Adrenal gland (tissue), 12 donors: ENCODE results near the gene ASB2. TPM values are rescaled to one million over a fixed set of nuclear protein-coding genes. Genes with fewer than 3 reads are reported as not detected.

Source experiments
- DNase-seq, 7 donors: peaks; one replicate each; pipeline ENCODE4 v3.0.0-alpha.2; 2019 to 2020
- H3K27ac ChIP-seq, 5 donors: fragments of 200-600 bp; sonication (generic) in 4 of 5; 1 replicate in 3 of 5; 2 replicates in 2 of 5; pipeline versions ENCODE4 v1.5.1 to v1.8.0; 2016 to 2020; ENCODE audit warnings: mild to moderate bottlenecking in 1 of 5
- H3K27me3 ChIP-seq: fragments of 200-600 bp; 2 replicates; pipeline ENCODE4 v1.8.0; 2021
- H3K36me3 ChIP-seq, 2 donors: fragments of 200-600 bp; replicated peaks in 1 of 2; 1 replicate in 1 of 2; 2 replicates in 1 of 2; pipeline versions ENCODE4 v1.5.1 to v1.8.0; 2018 to 2022
- H3K4me1 ChIP-seq, 2 donors: fragments of 200-600 bp; replicated peaks in 1 of 2; 1 replicate in 1 of 2; 2 replicates in 1 of 2; pipeline versions ENCODE4 v1.5.1 to v1.8.0; 2018 to 2021
- H3K4me3 ChIP-seq, 4 donors: fragments of 200-600 bp; sonication (generic) in 3 of 4; one replicate each; pipeline ENCODE4 v1.5.1; 2016 to 2018
- H3K9me3 ChIP-seq, 3 donors: fragments of 200-600 bp; sonication (generic) in 1 of 3; replicated peaks in 1 of 3; 1 replicate in 2 of 3; 2 replicates in 1 of 3; pipeline versions ENCODE4 v1.5.1 to v1.8.0; 2016 to 2021
- POLR2A ChIP-seq, 2 donors: fragments of 450-650 bp; IDR thresholded peaks; one replicate each; pipeline ENCODE4 v1.6.1; 2017; ENCODE audit warnings: antibody characterized with exemption in 2 of 2, mild to moderate bottlenecking in 2 of 2, moderate library complexity in 1 of 2
- WGBS, 4 donors: extraction: QIAGEN DNeasy Blood & Tissue Kit in 2 of 4; methylation state at CpG; one replicate each; pipeline versions ENCODE4 v1.1.5 to v1.1.7; 2013 to 2017; 5-methylcytosine and 5-hydroxymethylcytosine counted together
- intact Hi-C, 2 donors: fragments of 100-400 bp; cut with DNase I; formaldehyde crosslinking; loops; one replicate each; pipeline versions ENCODE4 v1.14.1 to v1.15.0; 2022 to 2023
- polyA plus RNA-seq, 3 donors: library from polyadenylated mRNA; stranded (reverse); fragments of 200-250 nt in 2 of 3; fragments of 350-450 nt in 1 of 3; fragmentation: Illumina TruSeq in 1 of 3; extraction: RNeasy Lipid Tissue Mini Kit (QIAGEN cat#74804) in 1 of 3; gene quantifications; one replicate each; pipeline ENCODE4 v1.2.3, GENCODE V29; 2013 to 2014
- total RNA-seq, 9 donors: library from RNA; depleted of rRNA in 4 of 9; stranded (reverse); fragments of >200 nt in 4 of 9; fragments of 120-200 nt in 1 of 9; fragmentation: NEBNext Ultra II Directional in 1 of 9; extraction: Animal tissue kit (Norgen Biotek cat#: 25700) in 1 of 9; gene quantifications; one replicate each; pipeline versions ENCODE4 v1.1.0 to v1.2.4, GENCODE V29; 2013 to 2023
- TF ChIP-seq, protein P1 (sequence below), 6 experiments: fragments of 450-650 bp in 4 of 6; fragments of 200-600 bp in 2 of 6; sonication (generic) in 1 of 6; IDR thresholded peaks; 1 replicate in 5 of 6; 2 replicates in 1 of 6; pipeline versions ENCODE4 v1.5.1 to v1.8.0; 2016 to 2021; ENCODE audit warnings: antibody characterized with exemption in 6 of 6, mild to moderate bottlenecking in 2 of 6, moderate library complexity in 1 of 6
- donor health status: healthy with polysubstance abuse.
- donor health status: Bipolar disorder and iron deficiency.
- donor health status: DM: yes; HTN: yes; CAD: no.
- donor health status: DM: no; HTN: no; CAD: no.
- donor health status: DM: no; HTN: no; CAD: no.
- donor health status: DM: yes; HTN: yes; CAD: no.

ASB2 gene
- total and polyA plus RNA-seq, 12 donors: 0.19 to 5.9 (median 0.66) TPM; not detected in 1

DNA sequence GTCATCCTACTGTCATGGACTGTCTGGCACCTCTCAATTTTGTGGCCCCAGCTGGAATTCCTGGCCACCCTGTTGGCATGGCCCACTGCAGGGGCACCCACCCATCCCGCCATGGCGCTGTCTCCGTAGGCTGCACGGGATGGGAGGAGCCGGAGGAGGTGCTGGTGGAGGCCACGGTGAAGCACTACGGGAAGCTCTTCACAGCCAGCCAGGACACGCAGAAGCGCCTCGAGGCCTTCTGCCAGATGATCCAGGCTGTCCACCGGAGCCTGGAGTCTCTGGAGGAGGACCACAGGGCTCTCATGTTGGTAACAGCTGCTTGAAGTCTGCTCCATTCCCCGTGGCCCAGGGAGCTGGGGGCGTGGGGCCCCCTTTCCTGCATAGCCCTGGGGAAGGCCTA is 24.6 kb upstream of the ASB2 start:
- 62 to 83% (median 69%) methylated on average over 6 to 13 of the region's 13 CpGs; no CpG with 5 or more reads in 1 of the 4 donors for WGBS, 4 donors
- intact Hi-C loops: loop anchor here in 1 of 2 donors (5.0 kb wide), 1 partner anchor 59 kb away; no protein-coding TSS in a partner anchor
- H3K4me1 ChIP-seq: no peaks in the 10 kb centered on the region
- H3K27me3 ChIP-seq: peaks cover 7% of the 10 kb centered on the region
- no peaks in the 10 kb centered on the region for H3K36me3 ChIP-seq
- H3K4me3 ChIP-seq: no peak overlapping the region
- no peak for TF ChIP-seq POLR2A (IDR thresholded peaks at IDR 0.05)
- TF ChIP-seq, protein P1, sequence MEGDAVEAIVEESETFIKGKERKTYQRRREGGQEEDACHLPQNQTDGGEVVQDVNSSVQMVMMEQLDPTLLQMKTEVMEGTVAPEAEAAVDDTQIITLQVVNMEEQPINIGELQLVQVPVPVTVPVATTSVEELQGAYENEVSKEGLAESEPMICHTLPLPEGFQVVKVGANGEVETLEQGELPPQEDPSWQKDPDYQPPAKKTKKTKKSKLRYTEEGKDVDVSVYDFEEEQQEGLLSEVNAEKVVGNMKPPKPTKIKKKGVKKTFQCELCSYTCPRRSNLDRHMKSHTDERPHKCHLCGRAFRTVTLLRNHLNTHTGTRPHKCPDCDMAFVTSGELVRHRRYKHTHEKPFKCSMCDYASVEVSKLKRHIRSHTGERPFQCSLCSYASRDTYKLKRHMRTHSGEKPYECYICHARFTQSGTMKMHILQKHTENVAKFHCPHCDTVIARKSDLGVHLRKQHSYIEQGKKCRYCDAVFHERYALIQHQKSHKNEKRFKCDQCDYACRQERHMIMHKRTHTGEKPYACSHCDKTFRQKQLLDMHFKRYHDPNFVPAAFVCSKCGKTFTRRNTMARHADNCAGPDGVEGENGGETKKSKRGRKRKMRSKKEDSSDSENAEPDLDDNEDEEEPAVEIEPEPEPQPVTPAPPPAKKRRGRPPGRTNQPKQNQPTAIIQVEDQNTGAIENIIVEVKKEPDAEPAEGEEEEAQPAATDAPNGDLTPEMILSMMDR (IDR thresholded peaks at IDR 0.05): no peak
- H3K27ac ChIP-seq: no peak overlapping the region
- H3K9me3 ChIP-seq: no peaks in the 10 kb centered on the region
- DNase-seq: no peak

DNA sequence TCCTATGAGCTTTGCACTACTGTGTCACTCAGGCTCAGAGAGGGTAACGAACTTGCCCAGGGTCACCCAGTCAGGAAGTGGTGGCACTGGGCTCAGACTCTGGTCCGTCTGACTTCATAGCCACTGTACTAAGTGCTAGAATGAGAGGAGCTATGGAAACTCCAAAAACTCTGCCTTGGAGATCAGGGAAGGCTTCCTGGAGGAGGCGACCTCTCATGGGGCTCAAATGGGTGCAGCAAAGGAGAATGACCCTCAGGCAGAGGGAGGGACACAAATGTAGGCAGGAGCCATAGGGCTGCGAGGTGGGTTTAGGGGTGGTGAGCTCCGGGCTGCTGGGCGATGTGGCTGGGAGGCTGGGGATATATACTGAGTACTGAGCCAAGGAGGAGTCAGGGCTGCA is 23.9 kb upstream of the ASB2 start:
- no peak overlapping the region for H3K4me3 ChIP-seq

DNA sequence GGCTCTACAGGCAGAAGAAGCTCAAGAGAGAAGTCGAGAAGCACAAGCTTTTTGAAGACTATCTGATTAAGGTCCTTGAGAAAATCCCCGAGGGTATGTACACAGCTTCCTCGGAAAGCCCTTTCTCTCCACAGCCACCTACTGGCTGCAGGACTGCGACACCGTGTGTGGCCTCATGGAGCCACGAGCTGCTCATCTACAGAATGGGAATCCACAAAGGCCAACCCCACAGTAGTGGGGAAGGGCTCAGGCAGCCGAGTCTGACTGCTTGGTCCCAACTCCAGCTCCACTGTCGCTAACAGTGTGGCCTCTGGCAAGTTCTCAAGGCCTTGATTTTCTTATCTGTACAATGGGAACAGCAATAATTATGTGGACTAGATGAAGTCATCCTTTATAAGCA is 23.2 kb upstream of the ASB2 start:
- Histone ChIP-seq H3K36me3 (no peaks in the 10 kb centered on the region), H3K9me3 (no peaks in the 10 kb centered on the region), H3K4me3 (no peak overlapping the region), H3K27ac (no peak overlapping the region), H3K4me1 (peaks cover 0 to 12% of the 10 kb centered on the region in 2 donors), H3K27me3 (peaks cover 7% of the 10 kb centered on the region)
- intact Hi-C loops: loop anchor here in 1 of 2 donors (2.0 kb wide), 1 partner anchor 57 kb away; no protein-coding TSS in a partner anchor
- 60 to 78% (median 68%) methylated on average over 5 to 8 of the region's 8 CpGs for WGBS, 4 donors
- TF ChIP-seq, protein P1 (IDR thresholded peaks at IDR 0.05): no peak
- TF ChIP-seq POLR2A (IDR thresholded peaks at IDR 0.05): no peak
- no peak for DNase-seq

More for the DNA sequence above, 23.9 kb upstream of the ASB2 start:
- H3K27ac ChIP-seq: no peak overlapping the region
- WGBS, 4 donors: 61 to 84% (median 76%) methylated on average over 6 of the region's 6 CpGs
- peaks cover 0 to 6% of the 10 kb centered on the region in 2 donors for H3K4me1 ChIP-seq
- H3K27me3 ChIP-seq: peaks cover 7% of the 10 kb centered on the region
- no peak for DNase-seq
- TF ChIP-seq, protein P1 (IDR thresholded peaks at IDR 0.05): no peak
- TF ChIP-seq POLR2A (IDR thresholded peaks at IDR 0.05): no peak
- no peaks in the 10 kb centered on the region for H3K9me3 ChIP-seq
- intact Hi-C loops: loop anchor here in 1 of 2 donors (5.0 kb wide), 1 partner anchor 58 kb away; no protein-coding TSS in a partner anchor
- no peaks in the 10 kb centered on the region for H3K36me3 ChIP-seq

DNA sequence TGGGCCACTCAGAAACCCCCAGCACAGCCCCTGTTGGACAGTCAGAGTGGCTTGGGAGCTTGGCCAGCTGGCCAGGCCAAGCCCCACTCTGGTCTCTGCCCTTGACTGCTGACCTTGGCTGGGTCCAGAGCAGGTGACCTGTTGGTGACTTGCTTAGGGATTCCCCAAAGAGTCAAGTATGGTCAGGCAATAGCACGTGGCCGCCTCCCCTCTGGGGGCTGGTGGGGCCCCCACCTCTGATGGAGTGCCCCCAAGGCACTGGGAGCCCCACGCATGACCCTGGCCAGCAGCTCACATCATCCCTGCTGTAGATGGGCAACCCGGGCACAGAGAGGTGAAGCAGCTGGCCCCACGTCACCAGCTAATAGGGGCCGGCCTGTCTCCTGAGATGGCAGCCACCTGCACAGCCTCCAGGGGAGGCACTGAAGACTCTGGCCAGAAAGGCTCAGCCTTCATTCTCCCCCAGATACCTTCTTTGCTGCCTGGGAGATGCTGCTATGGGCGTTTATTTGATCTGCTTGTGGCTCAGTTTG is 22.6 kb upstream of the ASB2 start:
- no peak overlapping the region for H3K4me3 ChIP-seq
- H3K27ac ChIP-seq: no peak overlapping the region
- H3K27me3 ChIP-seq: peaks cover 7% of the 10 kb centered on the region
- H3K4me1 ChIP-seq: peaks cover 0 to 14% of the 10 kb centered on the region in 2 donors
- intact Hi-C loops: loop anchor here in 1 of 2 donors (2.0 kb wide), 1 partner anchor 56 kb away; no protein-coding TSS in a partner anchor
- WGBS, 4 donors: 77 to 95% (median 89%) methylated on average over 5 to 7 of the region's 7 CpGs
- H3K36me3 ChIP-seq: no peaks in the 10 kb centered on the region
- no peak for TF ChIP-seq POLR2A (IDR thresholded peaks at IDR 0.05)
- TF ChIP-seq, protein P1 (IDR thresholded peaks at IDR 0.05): no peak
- DNase-seq: no peak
- no peaks in the 10 kb centered on the region for H3K9me3 ChIP-seq
